Stimulated activated CD8-positive, alpha-beta memory T cell treated with anti-CD3 and anti-CD28 coated beads, Interleukin-4, amount 100 ng/mL, for 24 hours (primary cell): ENCODE results near the gene IMMP2L.

Experiments used
- DNase-seq: peaks from one replicate; pipeline ENCODE4 v3.0.0-alpha.2; 2020; ENCODE audit warnings: low read depth

IMMP2L gene

DNA sequence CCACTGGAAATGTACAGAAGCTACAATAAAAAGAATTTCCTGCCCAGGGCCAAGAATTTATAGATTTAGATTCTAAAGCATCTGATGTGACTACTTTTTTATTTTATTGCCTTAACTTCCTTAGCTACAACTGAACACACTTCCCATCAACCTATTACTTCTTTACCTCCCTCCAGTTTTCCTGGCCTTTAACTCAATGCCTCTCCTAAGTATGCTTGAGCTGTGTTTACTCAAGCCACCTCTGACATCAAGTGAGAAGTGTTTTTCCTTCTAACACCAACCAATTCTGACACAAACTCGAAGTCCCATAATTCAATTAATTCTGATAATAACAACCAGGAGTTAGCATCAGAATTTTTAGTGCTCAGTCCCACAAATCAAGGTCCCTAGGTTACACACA is 170.0 kb downstream of the IMMP2L start:
- DNase-seq: no peak

DNA sequence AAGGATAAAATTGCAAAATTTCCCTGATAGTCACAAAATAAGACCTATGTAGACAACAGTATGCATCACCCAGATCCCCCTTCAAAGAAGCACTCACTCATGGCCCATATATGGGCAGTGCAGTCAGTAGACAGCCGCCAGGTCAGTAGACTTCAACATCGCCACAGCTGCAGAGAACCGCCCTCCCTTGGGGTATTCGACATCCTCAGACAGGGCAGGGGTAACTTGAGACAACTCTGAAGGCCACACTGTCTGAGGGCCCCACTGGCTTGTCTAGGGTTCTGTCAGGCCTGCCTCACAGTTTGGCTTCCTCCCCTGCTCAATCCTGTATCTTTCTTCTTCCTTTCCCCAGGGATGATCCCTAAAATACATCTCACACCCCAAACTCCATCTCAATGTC is 172.3 kb downstream of the IMMP2L start:
- DNase-seq: no peak

GRCh38 chr7:111388912-111389311 is 173.4 kb downstream of the IMMP2L start:
- no peak for DNase-seq

DNA sequence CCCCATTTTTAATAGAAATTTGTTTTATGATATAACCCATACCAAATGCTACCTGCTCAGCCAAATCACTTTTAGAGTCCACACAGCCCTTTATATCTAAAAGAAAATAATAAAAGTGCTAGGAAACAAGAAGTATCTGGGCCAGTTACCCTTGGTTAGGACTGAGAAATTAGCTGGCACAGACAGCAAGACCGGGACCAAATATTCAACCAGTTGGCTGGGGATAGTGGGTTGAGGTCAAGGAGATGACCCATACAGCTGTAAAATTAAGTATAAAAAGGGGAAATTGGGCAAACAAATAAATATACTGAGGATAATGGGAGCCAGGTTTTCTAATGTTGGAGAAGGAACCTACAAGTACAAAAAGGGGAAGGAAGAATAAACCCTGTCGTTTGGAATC is 174.3 kb downstream of the IMMP2L start:
- DNase-seq: no peak

DNA sequence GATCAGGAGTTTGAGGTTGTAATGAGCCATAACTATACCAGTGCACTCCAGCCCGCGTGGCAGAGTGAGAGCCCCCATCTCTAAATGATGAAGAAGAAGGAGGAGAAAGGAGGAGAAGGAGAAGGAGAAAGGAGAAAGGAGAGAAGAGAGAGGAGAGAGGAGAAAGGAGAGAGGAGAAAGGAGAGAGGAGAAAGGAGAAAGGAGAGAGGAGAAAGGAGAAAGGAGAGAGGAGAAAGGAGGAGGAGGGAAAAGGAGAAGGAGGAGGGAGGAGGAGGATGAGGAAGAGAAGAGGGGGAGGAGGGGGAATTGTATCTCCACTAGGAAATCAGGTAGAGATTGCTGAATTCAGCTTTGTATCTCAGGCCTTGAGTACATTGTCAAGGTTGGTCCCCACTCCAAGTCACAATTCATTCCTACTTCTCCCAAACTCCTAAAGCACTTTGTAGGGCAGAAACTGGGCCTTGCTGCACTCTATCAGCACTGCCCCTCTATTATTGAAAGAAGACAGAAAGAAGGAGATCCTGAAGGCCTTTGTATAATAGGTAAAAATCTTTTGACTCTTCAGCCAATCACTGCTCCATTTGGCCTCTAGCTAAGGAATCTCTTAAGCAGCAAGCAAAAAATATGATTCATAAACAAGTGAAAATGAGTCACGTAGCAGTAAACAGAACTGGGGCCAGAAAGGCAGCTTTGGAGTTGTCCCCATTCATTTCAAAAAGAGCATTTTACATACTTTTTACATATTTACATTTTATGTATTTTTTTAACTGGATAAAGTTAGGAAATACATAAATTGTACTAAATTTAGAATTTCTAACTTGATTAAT is 178.0 kb downstream of the IMMP2L start:
- DNase-seq: no peak

- no peak for DNase-seq
Observed at GRCh38 chr7:111383133-111383532, 179.2 kb downstream of the IMMP2L start.

DNA sequence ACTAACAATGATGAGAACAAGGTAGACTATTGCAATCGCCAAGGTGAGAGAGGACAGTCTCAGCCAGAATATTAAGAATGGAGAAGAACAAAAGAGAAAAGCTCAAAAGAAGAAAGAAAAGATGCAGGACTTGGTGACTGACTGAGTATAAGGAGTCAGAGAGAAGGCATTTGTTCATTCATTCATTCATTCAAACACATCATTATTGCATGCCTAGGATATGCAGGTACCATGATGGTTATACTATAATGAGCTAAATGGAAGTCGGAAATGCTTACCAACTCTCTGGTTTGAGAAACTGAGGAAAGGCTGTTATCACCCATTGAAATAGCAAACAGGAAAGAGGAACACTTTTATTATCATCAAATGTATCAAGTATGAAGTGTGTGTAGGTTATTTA is 180.7 kb downstream of the IMMP2L start:
- no peak for DNase-seq

DNA sequence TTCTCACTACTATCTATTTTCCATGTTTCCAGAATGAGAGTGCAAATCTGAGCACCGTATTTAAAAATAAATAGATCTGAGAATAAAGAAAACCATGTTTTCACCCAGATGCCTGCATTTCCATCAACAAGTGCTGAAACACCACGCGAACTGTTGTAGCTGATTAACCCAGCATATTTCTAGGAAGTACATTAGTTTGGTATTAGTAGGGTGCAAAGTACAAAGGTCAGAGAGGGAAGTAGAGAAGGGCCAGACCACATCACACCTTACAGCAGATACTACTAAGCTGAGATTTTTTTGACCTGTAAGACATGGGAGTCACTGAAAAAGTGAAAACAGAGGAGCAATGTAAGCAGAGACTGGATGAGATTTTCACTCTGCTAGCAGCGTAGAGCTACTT is 181.3 kb downstream of the IMMP2L start:
- DNase-seq: no peak

GRCh38 chr7:111374027-111374426 is 188.3 kb downstream of the IMMP2L start:
- no peak for DNase-seq

- no peak for DNase-seq
Observed at GRCh38 chr7:111371437-111371836, 190.9 kb downstream of the IMMP2L start.

DNA sequence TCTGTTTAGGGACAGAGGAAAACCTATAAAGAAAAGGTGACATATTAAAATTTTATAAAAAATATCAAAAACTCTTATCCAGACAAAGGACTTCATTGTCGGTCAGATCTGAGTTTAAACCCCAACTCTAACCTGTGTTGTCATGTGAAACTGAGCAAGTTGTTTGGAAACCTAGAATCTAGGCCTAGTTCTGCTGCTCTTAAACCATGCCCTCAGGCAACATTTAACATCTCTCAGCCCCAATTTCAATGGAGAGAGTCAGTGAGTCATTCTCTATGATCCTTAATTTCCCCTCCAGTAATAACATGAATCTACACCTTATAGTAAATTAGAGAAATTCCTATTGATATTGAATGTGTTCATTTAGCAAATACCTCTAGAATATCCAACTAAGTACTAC is 192.3 kb downstream of the IMMP2L start:
- DNase-seq: no peak

DNA sequence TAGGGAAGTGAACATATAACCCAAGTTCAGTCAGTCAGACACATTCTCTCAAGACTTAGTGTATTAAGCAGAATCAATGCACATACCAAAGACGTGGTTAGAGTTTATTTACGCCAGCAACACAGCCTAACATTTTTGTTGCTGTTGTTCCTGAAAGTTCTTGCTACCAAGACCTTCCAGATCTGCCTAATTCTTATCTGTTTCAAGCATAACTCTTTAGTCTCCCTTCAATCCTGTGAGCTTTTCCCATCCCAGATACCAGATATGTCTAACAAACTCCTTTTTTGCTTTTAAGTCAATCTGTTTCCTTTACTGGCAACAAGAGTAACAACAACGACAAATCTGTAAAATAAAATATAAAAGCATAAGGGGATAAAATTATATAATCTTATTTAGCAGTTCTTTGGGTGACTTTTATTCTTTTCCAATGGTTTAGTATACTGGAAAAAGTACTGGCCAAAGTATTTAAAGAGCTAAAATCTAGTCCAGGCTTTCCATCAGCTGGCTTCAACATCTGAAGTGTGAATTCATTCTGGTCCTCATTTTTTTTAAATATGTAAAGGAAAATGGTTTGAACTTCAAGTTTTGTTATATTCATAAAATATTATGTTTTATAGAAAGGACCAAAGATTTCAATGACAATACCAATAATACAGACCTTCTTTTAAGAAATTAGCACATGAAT is 193.8 kb downstream of the IMMP2L start:
- DNase-seq: no peak

DNA sequence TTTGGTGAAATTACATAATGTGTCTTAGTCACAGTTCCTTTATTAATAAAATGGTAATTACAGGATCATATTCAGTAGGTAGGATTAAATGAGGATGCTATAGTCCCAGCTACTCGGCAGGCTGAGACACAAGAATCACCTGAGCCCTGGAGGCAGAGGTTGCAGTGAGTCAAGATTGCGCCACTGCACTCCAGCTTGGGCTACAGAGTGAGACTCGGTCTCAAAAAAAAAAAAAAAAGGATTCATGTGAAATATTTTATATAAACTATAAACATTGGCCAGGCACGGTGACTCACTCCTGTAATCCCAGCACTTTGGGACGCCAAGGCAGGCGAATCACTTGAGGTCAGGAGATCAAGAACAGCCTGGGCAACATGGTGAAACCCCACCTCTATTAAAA is 197.9 kb downstream of the IMMP2L start:
- DNase-seq: no peak

GRCh38 chr7:111363099-111363498 is 199.2 kb downstream of the IMMP2L start:
- no peak for DNase-seq

GRCh38 chr7:111362506-111363054 is 199.7 kb downstream of the IMMP2L start:
- no peak for DNase-seq

- DNase-seq: no peak
Observed at GRCh38 chr7:111358915-111359314, 203.4 kb downstream of the IMMP2L start.

DNA sequence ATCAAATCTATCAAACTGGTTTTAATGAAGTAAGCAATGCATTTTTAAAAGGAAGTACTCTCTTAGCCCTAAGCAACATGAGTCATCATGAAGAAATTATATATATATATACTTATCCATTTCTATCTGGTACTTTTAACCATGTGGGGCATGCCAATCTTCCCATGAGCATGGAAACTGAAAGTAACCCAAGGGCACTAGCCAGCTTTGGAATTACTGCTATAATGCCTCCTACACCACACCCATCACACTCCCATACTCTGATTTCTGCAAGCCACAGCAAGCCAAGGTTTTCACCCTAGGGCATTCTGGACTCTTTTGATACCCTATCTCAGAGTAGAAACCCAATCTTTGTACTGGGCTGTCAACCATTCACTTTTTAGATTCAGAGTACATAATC is 204.6 kb downstream of the IMMP2L start:
- no peak for DNase-seq

DNA sequence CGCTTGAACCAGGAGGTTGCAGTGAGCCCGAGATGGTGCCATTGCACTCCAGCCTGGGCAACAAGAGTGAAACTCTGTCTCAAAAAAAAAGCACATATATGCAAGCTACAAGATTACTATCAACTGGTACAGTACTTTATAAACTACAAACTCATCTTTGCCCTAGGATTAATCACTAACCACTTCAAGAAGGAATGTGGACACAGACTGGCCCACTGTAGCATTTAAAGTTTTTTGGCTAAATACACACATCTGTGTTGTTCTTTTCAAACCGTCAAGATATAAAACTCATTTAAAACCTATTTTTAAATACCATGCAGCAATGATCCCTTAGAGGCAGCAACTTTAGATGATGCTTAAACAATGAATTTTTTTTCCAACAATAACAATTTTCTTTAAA is 205.4 kb downstream of the IMMP2L start:
- DNase-seq: no peak

DNA sequence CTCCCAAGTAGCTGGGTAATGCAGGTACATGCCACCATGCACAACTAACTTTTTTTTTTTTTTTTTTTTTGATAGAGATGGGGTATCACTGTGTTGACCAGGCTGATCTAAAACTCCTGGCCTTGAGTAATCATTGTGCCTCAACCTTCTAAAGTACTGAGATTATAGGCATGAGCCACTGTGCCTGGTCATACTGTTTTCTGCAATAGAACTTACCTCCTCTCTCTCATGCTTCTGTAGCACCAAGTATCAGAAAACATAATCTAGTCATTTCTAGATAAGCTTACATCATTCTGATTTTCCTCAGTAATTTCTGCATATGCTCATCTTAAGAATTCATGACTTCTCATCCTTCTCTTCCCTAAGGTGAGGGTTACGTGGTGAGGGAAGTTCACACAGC is 210.0 kb downstream of the IMMP2L start:
- no peak for DNase-seq

- no peak for DNase-seq
Observed at GRCh38 chr7:111346219-111346618, 216.1 kb downstream of the IMMP2L start.

DNA sequence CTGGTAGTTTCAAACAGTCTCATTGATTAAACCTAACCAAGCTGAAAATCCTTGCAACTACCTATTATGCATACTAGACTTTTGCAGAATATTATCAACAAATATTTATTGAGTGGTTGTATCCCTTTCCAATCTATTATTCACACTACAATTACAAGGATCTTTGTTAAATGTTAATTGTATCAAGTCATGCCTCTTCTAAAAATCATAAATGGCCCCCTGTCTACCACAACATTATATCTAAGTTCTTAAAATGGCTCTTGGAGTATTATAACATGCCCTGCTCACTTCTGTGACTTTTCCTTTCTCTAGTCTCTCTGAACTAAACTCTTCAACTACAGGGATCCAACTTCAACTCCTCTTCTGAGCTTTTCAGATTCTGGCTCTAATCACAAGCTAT is 219.3 kb downstream of the IMMP2L start:
- no peak for DNase-seq

DNA sequence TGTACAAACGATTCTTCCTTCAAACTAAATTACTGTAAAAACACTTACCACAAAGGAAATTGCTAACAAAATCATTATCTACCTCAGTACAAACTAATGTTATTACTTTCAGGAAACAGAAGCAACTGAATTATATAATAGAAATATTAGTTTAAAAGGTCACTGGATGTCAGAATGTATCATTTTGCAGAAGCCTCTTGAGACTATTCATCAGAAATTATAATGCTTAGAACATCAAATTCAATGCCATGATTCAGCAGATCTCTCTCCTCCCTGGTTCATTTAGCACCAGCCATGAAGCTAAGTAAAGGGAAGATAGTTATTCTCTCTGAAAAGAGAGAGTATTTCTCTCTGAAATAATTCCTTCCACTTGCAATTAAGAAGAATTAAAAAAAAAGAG is 223.3 kb downstream of the IMMP2L start:
- DNase-seq: no peak

DNA sequence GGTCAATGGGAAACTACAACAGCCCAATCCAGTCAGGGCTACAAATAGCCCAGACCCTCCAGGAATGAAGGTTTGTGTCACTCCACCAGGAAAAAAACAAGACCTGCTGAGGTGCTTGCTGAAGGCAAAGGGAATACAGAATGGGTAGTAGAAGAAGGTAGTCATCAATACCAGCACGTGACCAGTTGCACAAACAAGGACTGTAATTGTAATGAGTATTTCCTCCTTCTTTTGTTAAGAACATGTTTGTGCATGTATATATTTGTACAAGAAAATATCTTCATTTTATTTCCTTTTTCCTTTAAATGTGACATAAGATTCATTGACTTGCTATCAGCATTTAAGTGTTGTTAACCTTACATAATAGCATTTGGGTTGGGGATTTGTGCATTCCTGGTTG is 229.3 kb downstream of the IMMP2L start:
- no peak for DNase-seq

GRCh38 chr7:111330235-111330523 is 232.1 kb downstream of the IMMP2L start:
- DNase-seq: no peak
